SU-DHL-6 (cell line): ENCODE results near the gene MYL3.

Experiments
- EZH2phosphoT487 ChIP-seq: fragments of 200-600 bp; sonication (generic), shearing (Covaris generic); conservative IDR thresholded peaks from 2 replicates; pipeline ENCODE4 v1.6.1; 2018; ENCODE audit warnings: mild to moderate bottlenecking, antibody characterized with exemption, low read length, moderate library complexity, mixed read lengths
- TF ChIP-seq, protein P1 (sequence below): fragments of 200-600 bp; sonication (generic); IDR thresholded peaks from one replicate; pipeline ENCODE4 v1.5.1; 2017; ENCODE audit warnings: antibody characterized with exemption, mild to moderate bottlenecking, low read length, moderate library complexity; ENCODE audit not compliant: insufficient read depth, poor library complexity, severe bottlenecking

GRCh38 chr3:46887980-46888494, 24.8 kb upstream of the MYL3 start:
- no peak for TF ChIP-seq EZH2phosphoT487
- TF ChIP-seq, protein P1, sequence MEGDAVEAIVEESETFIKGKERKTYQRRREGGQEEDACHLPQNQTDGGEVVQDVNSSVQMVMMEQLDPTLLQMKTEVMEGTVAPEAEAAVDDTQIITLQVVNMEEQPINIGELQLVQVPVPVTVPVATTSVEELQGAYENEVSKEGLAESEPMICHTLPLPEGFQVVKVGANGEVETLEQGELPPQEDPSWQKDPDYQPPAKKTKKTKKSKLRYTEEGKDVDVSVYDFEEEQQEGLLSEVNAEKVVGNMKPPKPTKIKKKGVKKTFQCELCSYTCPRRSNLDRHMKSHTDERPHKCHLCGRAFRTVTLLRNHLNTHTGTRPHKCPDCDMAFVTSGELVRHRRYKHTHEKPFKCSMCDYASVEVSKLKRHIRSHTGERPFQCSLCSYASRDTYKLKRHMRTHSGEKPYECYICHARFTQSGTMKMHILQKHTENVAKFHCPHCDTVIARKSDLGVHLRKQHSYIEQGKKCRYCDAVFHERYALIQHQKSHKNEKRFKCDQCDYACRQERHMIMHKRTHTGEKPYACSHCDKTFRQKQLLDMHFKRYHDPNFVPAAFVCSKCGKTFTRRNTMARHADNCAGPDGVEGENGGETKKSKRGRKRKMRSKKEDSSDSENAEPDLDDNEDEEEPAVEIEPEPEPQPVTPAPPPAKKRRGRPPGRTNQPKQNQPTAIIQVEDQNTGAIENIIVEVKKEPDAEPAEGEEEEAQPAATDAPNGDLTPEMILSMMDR = no peak
